H1 (cell line): Measurements from ENCODE around the gene SLC27A6. TPM values are rescaled to one million over a fixed set of nuclear protein-coding genes. Genes with fewer than 3 reads are reported as not detected.

ENCODE experiments used
- CBX8 ChIP-seq: fragments of 300-800, 300-1000 bp; sonication (generic); IDR thresholded peaks from 2 replicates; pipeline ENCODE4 v1.7.1; 2016; ENCODE audit warnings: low read depth, low read length, borderline replicate concordance
- CREB1 ChIP-seq: IDR thresholded peaks from 2 replicates; pipeline ENCODE4 v1.6.1; 2012; ENCODE audit warnings: inconsistent platforms
- polyA plus RNA-seq, 7 experiments: library from polyadenylated mRNA; depleted of rRNA in 3 of 7; stranded (reverse) in 5 of 7; unstranded in 2 of 7; fragments of >200 nt in 5 of 7; fragments of 200-250 nt in 2 of 7; gene quantifications; 1 replicate in 5 of 7; 2 replicates in 1 of 7; 4 replicates in 1 of 7; pipeline versions ENCODE4 v1.2.1 to v1.2.3, GENCODE V29; 2011 to 2013; ENCODE audit warnings: missing spikeins in 2 of 7, mixed read lengths in 2 of 7
- total RNA-seq: library from RNA; stranded (reverse); fragmentation: NEBNext Ultra II Directional; extraction: Animal tissue kit (Norgen Biotek cat#: 25700); gene quantifications from 2 replicates; pipeline ENCODE4 v1.2.1, GENCODE V29; 2021

SLC27A6 gene
- total and polyA plus RNA-seq, 2 of the 8 experiments (the other 6 are each of a cell fraction or from before 2014, with no cell fraction given), result 4.0 to 4.7 TPM

DNA sequence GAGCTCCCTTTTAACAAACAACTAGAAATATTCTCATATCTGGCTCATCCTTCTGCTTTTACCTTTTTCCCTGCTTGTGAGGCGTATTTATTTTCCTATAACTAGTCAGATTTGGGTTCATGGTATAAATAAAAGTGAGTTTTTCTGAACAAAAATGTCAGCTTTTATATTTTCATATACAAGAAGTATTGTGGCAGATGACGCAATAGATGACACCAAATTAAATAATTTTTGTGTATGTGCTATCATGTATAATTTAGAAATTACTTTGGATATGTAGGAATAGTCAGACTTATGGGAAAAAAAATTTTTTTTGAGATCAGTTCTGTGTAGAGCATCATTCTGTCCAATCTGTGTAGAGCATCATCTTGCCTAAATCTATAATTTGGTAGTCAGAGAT, 45.7 kb upstream of the SLC27A6 start (continued):
- TF ChIP-seq CREB1 (no peak), CBX8 (no peak)
